AG09309 (cell line): ENCODE data around the gene PRKRIP1.

Experiments used
- DNase-seq: peaks from one replicate; pipeline ENCODE4 v3.0.0-alpha.2; 2010; ENCODE audit warnings: low read depth
- H3K4me3 ChIP-seq: 2 replicates; pipeline ENCODE4 v1.5.1; 2011; ENCODE audit warnings: mild to moderate bottlenecking, low read depth, low read length, moderate library complexity; ENCODE audit not compliant: control insufficient read depth
- TF ChIP-seq, protein P1 (sequence below): IDR thresholded peaks from 2 replicates; pipeline ENCODE4 v1.5.1; 2011; ENCODE audit warnings: mild to moderate bottlenecking, low read depth, low read length, inconsistent platforms; ENCODE audit not compliant: insufficient read depth, control insufficient read depth; ENCODE audit errors: missing control alignments

PRKRIP1 gene

GRCh38 chr7:102468478-102469350 is 72.6 kb downstream of the PRKRIP1 start:
- no peak for DNase-seq
- H3K4me3 ChIP-seq, result no peak overlapping the region
- TF ChIP-seq, protein P1, sequence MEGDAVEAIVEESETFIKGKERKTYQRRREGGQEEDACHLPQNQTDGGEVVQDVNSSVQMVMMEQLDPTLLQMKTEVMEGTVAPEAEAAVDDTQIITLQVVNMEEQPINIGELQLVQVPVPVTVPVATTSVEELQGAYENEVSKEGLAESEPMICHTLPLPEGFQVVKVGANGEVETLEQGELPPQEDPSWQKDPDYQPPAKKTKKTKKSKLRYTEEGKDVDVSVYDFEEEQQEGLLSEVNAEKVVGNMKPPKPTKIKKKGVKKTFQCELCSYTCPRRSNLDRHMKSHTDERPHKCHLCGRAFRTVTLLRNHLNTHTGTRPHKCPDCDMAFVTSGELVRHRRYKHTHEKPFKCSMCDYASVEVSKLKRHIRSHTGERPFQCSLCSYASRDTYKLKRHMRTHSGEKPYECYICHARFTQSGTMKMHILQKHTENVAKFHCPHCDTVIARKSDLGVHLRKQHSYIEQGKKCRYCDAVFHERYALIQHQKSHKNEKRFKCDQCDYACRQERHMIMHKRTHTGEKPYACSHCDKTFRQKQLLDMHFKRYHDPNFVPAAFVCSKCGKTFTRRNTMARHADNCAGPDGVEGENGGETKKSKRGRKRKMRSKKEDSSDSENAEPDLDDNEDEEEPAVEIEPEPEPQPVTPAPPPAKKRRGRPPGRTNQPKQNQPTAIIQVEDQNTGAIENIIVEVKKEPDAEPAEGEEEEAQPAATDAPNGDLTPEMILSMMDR, result no peak

GRCh38 chr7:102469351-102469971 is 73.3 kb downstream of the PRKRIP1 start:
- H3K4me3 ChIP-seq, result no peak overlapping the region
- TF ChIP-seq, protein P1, result no peak
- DNase-seq, result no peak

DNA sequence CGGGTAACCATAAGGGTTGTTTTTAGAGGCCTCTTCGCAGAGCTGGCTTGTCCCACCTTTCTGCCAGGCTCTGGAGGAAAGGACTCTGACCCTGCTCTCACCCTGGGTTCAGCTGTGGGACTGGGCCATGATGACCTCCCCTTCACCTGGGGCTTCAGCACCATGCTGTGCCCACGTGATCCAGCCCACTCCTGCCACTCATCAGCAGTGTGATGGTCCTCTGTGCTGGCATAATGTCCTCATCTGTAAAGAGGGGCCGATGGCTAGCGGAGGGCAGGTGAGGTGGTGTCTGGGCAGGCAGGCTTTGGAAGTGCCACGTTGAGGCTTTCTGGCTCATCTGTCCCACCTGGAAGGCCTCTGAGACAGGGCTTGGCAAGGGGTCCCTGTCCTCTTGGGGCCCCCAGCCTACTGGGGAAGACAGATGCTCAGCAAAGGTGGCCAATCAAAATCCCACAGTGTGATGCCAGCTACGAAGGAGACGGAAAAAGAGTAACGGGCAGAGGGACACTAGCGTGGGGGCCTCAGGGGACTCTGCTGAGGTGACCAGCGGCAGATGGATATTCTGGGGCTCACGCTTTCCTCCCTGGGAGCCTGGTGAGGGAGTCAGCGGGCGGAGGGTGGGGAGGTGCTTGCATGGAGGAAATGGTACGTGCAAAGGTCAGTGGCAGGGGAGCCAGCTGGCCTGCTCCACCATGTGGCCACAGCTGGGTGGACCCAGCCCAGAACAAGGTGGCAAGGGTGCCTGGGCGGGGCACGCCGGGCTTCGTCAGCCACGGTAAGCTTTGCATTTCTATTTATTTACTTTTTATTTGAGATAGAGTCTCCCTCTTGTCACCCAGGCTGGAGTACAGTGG is 74.0 kb downstream of the PRKRIP1 start:
- TF ChIP-seq, protein P1, result no peak
- no peak overlapping the region for H3K4me3 ChIP-seq
- no peak for DNase-seq

DNA sequence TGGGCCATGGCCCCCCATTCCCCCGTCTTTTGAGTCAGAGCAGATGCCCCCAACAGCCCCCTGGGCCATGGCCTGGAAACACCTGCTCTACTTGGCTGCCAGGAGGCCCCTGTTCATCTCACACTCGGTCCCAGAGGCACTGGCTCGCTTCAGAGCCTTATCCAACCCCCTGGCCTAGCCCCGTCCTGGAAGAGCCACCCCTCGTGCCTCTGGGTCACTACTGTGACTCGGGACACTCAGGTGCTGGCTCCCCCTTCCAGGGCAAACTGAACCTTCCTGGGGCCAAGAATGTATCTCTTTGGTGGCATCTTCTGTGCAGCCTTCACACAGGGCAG is 75.6 kb downstream of the PRKRIP1 start:
- TF ChIP-seq, protein P1, result no peak
- no peak overlapping the region for H3K4me3 ChIP-seq
- DNase-seq, result no peak

- TF ChIP-seq, protein P1, result no peak
- DNase-seq, result no peak
- H3K4me3 ChIP-seq, result no peak overlapping the region
Measured at GRCh38 chr7:102472126-102473041, 76.2 kb downstream of the PRKRIP1 start.
